Activated CD4-positive, alpha-beta T cell treated with anti-CD3 and anti-CD28 coated beads, Interleukin-2, amount 10 ng/mL, durations not matched to agents 7 days and 5 days (primary cell): ENCODE measurements around the gene SAYSD1. TPM values are rescaled to one million over a fixed set of nuclear protein-coding genes. Genes with fewer than 3 reads are reported as not detected.
A peak's percentile ranks its signal among the peaks of the same experiment; 100 is the strongest.
"Not testable (repeated sequence)": the region's sequence is repeated elsewhere in the genome, so short reads cannot be mapped to it uniquely, and the experiment has no call there.

ENCODE experiments used
- CTCF ChIA-PET: fragments of 350-600 bp; sonication (Branson Sonifier 250); formaldehyde crosslinking; loops from one replicate; lab custom pipeline; 2021; ENCODE audit warnings: antibody characterized with exemption; lab: Charles Lee
- POLR2A ChIA-PET: fragments of 350-600 bp; sonication (Branson Sonifier 250); formaldehyde crosslinking; loops from one replicate; lab custom pipeline; 2021; ENCODE audit warnings: antibody characterized with exemption; lab: Charles Lee
- DNase-seq: peaks from one replicate; pipeline ENCODE4 v3.0.0-alpha.2; 2020
- H3K27ac Mint-ChIP-seq: one replicate; pipeline ENCODE4 v1.8.0; 2021; ENCODE audit warnings: mild to moderate bottlenecking, moderate library complexity, mixed read lengths
- H3K27me3 Mint-ChIP-seq: one replicate; pipeline ENCODE4 v1.8.0; 2021; ENCODE audit warnings: mixed read lengths
- H3K36me3 Mint-ChIP-seq: one replicate; pipeline ENCODE4 v1.8.0; 2021; ENCODE audit warnings: low read depth, mixed read lengths
- H3K4me1 Mint-ChIP-seq: one replicate; pipeline ENCODE4 v1.8.0; 2021; ENCODE audit warnings: mixed read lengths
- H3K4me3 Mint-ChIP-seq: one replicate; pipeline ENCODE4 v1.8.0; 2021; ENCODE audit warnings: mild to moderate bottlenecking, moderate library complexity, mixed read lengths
- H3K9me3 Mint-ChIP-seq: one replicate; pipeline ENCODE4 v1.8.0; 2021; ENCODE audit warnings: mixed read lengths
- total RNA-seq, 2 experiments: library from RNA; stranded (reverse); gene quantifications; one replicate each; pipeline ENCODE4 v1.2.3, GENCODE V29; 2021

The SAYSD1 gene
- total RNA-seq, 2 experiments from 2014 or later, result 14.3 to 15.1 TPM

DNA sequence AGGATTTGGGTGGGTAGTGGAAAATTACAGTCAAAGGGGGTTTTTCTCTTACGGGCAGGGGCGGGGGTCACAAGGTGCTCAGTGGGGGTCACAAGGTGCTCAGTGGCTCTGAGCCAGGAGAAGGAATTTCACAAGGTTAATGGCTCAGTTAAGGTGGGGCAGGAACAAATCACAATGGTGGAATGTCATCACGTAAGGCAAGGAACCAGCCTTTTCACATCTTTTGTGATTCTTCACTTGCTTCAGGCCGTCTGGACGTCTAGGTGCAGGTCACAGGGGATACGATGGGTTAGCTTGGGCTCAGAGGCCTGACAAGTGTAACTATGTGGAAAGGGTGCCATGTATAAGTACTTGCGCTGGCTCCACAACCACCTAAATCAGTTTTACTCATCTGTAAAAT, 21.2 kb upstream of the SAYSD1 start:
- POLR2A ChIA-PET, DNase-seq, H3K9me3 Mint-ChIP-seq, H3K27ac Mint-ChIP-seq, H3K4me1 Mint-ChIP-seq, H3K4me3 Mint-ChIP-seq, H3K36me3 Mint-ChIP-seq, H3K27me3 Mint-ChIP-seq: not testable (repeated sequence)
- CTCF ChIA-PET, result interaction anchor here (0.6 to 1.5 kb wide), 3 partner anchors 8 to 1149 kb away, joined by 3 to 4 read pairs (median 3); partner anchors contain the start of gene KCNK5

DNA sequence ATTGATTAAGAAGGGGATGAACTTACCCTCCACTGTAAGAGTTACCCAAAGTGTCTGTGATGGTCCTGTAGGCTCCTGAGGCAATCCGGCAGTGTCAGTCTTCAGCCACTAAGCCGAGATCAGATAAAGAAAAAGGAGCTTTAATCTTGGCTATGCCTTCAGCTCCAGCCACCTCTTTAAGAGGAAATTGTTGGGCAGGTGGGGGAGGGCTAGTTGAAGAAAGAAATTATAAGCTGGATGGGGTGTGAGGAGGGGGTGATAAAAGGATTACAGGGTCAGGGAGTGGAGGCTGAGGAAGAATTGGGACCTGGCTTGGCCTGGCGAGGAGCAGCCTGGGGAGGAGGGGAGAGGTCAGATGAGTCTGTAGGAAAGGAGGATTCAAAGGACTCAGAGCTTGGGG, 19.8 kb upstream of the SAYSD1 start:
- H3K27me3 Mint-ChIP-seq, H3K4me3 Mint-ChIP-seq, H3K36me3 Mint-ChIP-seq, DNase-seq, H3K27ac Mint-ChIP-seq, H3K4me1 Mint-ChIP-seq, POLR2A ChIA-PET, CTCF ChIA-PET, H3K9me3 Mint-ChIP-seq: not testable (repeated sequence)

GRCh38 chr6:39130691-39131090, 15.7 kb upstream of the SAYSD1 start:
- CTCF ChIA-PET, result interaction anchor here (1.5 kb wide), 1 partner anchor 10 kb away, joined by 3 read pairs; no protein-coding TSS in a partner anchor
- H3K9me3 Mint-ChIP-seq, result peaks cover 2% of the 10 kb centered on the region
- H3K27ac Mint-ChIP-seq, result no peak overlapping the region
- no peaks in the 10 kb centered on the region for H3K36me3 Mint-ChIP-seq
- H3K4me3 Mint-ChIP-seq, result no peak overlapping the region
- POLR2A ChIA-PET, result no interaction called here
- H3K4me1 Mint-ChIP-seq, result no peaks in the 10 kb centered on the region
- no peak for DNase-seq
- H3K27me3 Mint-ChIP-seq, result no peaks in the 10 kb centered on the region

DNA sequence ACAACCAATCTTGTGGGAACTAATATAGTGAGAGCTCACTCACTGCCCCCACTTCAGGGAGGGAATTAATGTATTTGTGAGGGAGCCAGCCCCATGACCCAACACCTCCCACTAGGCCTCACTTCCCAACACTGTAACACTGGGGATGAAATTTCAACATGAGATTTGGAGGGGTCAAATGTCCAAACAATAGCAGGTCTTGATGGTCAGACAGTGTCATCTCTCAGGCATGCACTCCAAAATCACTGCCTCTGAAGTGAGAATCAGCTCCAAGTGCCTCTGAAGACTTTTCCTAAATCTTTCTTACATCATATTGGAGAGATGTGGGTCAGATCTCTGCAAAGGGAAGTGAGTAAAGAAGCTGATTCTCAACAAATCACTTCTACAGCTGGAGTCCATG, 13.8 kb upstream of the SAYSD1 start:
- Mint-ChIP-seq H3K27me3 (no peaks in the 10 kb centered on the region), H3K4me3 (no peak overlapping the region), H3K36me3 (no peaks in the 10 kb centered on the region), H3K9me3 (peaks cover 2% of the 10 kb centered on the region), H3K27ac (no peak overlapping the region), H3K4me1 (no peaks in the 10 kb centered on the region)
- CTCF ChIA-PET, result interaction anchor here (0.9 to 1.7 kb wide), 3 partner anchors 8 to 14 kb away, joined by 3 to 4 read pairs (median 4); partner anchors contain the start of gene SAYSD1
- POLR2A ChIA-PET, result no interaction called here
- no peak for DNase-seq

DNA sequence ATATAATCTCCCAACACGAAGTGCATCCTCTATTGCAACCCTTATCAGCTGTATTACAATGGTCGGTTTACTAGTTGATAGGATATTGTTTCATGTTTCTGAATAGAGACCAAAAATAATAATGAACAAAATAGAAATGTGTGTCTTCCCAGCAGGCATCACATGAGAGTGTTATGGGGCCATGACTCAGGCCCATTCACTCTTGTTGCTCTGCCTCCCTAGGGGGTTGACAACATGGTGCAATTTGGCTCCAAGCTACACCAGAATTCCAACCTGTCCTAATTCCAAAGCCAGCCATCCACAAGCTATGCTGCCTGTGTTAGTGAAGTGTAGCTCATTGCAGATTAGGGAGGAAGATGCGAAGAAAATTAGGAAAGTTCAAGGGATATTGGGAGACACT, 13.1 kb upstream of the SAYSD1 start:
- CTCF ChIA-PET, result interaction anchor here (1.5 kb wide), 1 partner anchor 9 kb away, joined by 4 read pairs; no protein-coding TSS in a partner anchor
- no peak overlapping the region for H3K4me3 Mint-ChIP-seq
- H3K4me1 Mint-ChIP-seq, result no peaks in the 10 kb centered on the region
- H3K36me3 Mint-ChIP-seq, result no peaks in the 10 kb centered on the region
- H3K27ac Mint-ChIP-seq, result no peak overlapping the region
- no peaks in the 10 kb centered on the region for H3K27me3 Mint-ChIP-seq
- peaks cover 2% of the 10 kb centered on the region for H3K9me3 Mint-ChIP-seq
- DNase-seq, result no peak
- POLR2A ChIA-PET, result no interaction called here

GRCh38 chr6:39124114-39124513, 9.1 kb upstream of the SAYSD1 start:
- Mint-ChIP-seq H3K9me3 (no peaks in the 10 kb centered on the region), H3K36me3 (no peaks in the 10 kb centered on the region)
- POLR2A ChIA-PET, result no interaction called here

DNA sequence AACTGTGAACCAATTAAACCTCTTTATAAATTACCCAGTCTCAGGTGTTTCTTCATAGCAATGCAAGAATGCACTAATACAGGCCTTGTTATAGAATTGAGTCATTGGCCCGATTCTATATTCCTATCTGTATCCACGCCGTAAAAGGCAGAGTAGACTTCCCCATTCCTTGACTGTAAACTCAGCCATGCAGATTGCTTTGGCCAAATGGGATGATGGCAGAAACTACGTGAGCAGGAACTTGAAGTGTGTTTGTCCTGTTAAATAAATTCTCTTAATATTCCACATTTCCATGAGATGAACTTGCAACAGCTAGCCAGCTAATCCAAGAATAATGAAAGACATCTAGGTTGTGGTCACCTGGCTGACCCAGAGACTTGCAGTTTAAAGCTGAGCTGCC, 3.9 kb upstream of the SAYSD1 start:
- Mint-ChIP-seq H3K4me3 (no peak overlapping the region), H3K4me1 (peaks cover 23% of the 10 kb centered on the region), H3K9me3 (no peaks in the 10 kb centered on the region), H3K27me3 (no peaks in the 10 kb centered on the region), H3K27ac (no peak overlapping the region), H3K36me3 (peaks cover 3% of the 10 kb centered on the region)
- ChIA-PET CTCF (no interaction called here), POLR2A (no interaction called here)
- no peak for DNase-seq

More at GRCh38 chr6:39124114-39124513, 9.1 kb upstream of the SAYSD1 start:
- no peak overlapping the region for H3K27ac Mint-ChIP-seq
- no peaks in the 10 kb centered on the region for H3K4me1 Mint-ChIP-seq
- CTCF ChIA-PET, result no interaction called here
- no peak for DNase-seq
- no peak overlapping the region for H3K4me3 Mint-ChIP-seq
- H3K27me3 Mint-ChIP-seq, result no peaks in the 10 kb centered on the region

DNA sequence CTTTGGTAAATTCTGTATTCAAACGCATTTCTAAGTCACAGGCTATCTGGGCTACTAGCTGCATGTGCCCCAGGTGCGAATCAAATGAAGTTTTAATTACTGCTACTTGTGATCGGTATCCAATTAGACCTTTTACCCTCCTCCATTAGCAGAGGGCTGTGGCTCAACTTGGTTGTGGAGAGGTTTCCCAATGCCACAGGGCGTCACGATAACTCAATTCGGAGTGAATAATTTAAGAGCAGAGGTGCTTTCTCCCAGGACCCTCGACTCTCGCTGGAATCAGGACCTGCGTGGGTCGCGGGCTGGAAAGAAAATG, 640 bp downstream of the SAYSD1 start:
- Mint-ChIP-seq H3K4me1 (peaks cover 63% of the 10 kb centered on the region), H3K27me3 (no peaks in the 10 kb centered on the region), H3K9me3 (no peaks in the 10 kb centered on the region), H3K4me3 (peak overlapping the region; percentile 96), H3K27ac (peak overlapping the region; percentile 98), H3K36me3 (peaks cover 21% of the 10 kb centered on the region)
- DNase-seq, result no peak
- POLR2A ChIA-PET, result interaction anchor here (1.0 kb wide), 1 partner anchor 39 kb away, joined by 3 read pairs; no protein-coding TSS in a partner anchor
- CTCF ChIA-PET, result interaction anchor here (1.0 kb wide), 1 partner anchor 188 kb away, joined by 3 read pairs; no protein-coding TSS in a partner anchor

GRCh38 chr6:39113788-39114187, 1.2 kb downstream of the SAYSD1 start:
- Mint-ChIP-seq H3K4me3 (peak overlapping the region; percentile 96), H3K27ac (peak overlapping the region; percentile 98), H3K4me1 (peaks cover 64% of the 10 kb centered on the region), H3K36me3 (peaks cover 27% of the 10 kb centered on the region), H3K27me3 (no peaks in the 10 kb centered on the region), H3K9me3 (no peaks in the 10 kb centered on the region)
- no peak for DNase-seq
- ChIA-PET CTCF (no interaction called here), POLR2A (no interaction called here)

GRCh38 chr6:39111280-39111679, 3.7 kb downstream of the SAYSD1 start:
- ChIA-PET CTCF (interaction anchor here (0.9 to 1.5 kb wide), 4 partner anchors 9 to 192 kb away, joined by 3 to 5 read pairs (median 4); no protein-coding TSS in a partner anchor), POLR2A (no interaction called here)
- H3K27me3 Mint-ChIP-seq, result no peaks in the 10 kb centered on the region
- no peak for DNase-seq
- H3K36me3 Mint-ChIP-seq, result peaks cover 33% of the 10 kb centered on the region
- H3K4me1 Mint-ChIP-seq, result peaks cover 54% of the 10 kb centered on the region
- no peaks in the 10 kb centered on the region for H3K9me3 Mint-ChIP-seq
- peak overlapping the region; percentile 79 for H3K4me3 Mint-ChIP-seq
- peak overlapping the region; percentile 95 for H3K27ac Mint-ChIP-seq

GRCh38 chr6:39108041-39108839, 6.7 kb downstream of the SAYSD1 start:
- H3K36me3 Mint-ChIP-seq, result peaks cover 47% of the 10 kb centered on the region
- H3K4me3 Mint-ChIP-seq, result no peak overlapping the region
- ChIA-PET POLR2A (no interaction called here), CTCF (interaction anchor here (0.6 to 1.5 kb wide), 2 partner anchors 23 to 50 kb away, joined by 3 to 5 read pairs; no protein-coding TSS in a partner anchor)
- DNase-seq, result no peak
- H3K4me1 Mint-ChIP-seq, result peaks cover 36% of the 10 kb centered on the region
- no peaks in the 10 kb centered on the region for H3K9me3 Mint-ChIP-seq
- no peaks in the 10 kb centered on the region for H3K27me3 Mint-ChIP-seq
- no peak overlapping the region for H3K27ac Mint-ChIP-seq

- Mint-ChIP-seq H3K4me1 (peaks cover 31% of the 10 kb centered on the region), H3K27ac (no peak overlapping the region), H3K27me3 (no peaks in the 10 kb centered on the region), H3K36me3 (peaks cover 47% of the 10 kb centered on the region), H3K4me3 (no peak overlapping the region), H3K9me3 (no peaks in the 10 kb centered on the region)
- ChIA-PET CTCF (no interaction called here), POLR2A (no interaction called here)
- no peak for DNase-seq
Measured at GRCh38 chr6:39107641-39108040, 7.3 kb downstream of the SAYSD1 start.

DNA sequence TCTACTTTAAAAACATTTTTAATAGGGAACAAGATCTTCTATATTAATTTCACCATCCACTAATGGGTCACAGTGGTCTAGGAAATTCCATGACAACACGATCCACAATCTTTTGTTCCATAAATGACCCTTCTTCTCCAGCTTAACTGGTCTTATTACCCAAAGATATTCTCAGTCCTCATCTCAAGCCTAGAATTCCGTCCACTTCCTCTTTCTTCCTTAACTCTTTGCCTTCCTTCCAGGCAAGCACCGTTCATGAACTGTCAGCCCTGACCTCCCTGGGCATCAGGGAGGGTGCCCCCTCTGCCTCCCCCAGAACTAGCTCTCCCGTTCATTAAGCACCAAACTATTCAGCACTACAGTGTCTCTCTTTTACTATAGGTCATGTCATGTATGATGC, 8.0 kb downstream of the SAYSD1 start:
- ChIA-PET POLR2A (no interaction called here), CTCF (no interaction called here)
- H3K4me1 Mint-ChIP-seq, result peaks cover 25% of the 10 kb centered on the region
- H3K4me3 Mint-ChIP-seq, result no peak overlapping the region
- H3K36me3 Mint-ChIP-seq, result peaks cover 47% of the 10 kb centered on the region
- DNase-seq, result no peak
- no peaks in the 10 kb centered on the region for H3K9me3 Mint-ChIP-seq
- no peak overlapping the region for H3K27ac Mint-ChIP-seq
- no peaks in the 10 kb centered on the region for H3K27me3 Mint-ChIP-seq
